ENCODE data around the gene DPP9.

Gene DPP9

GRCh38 chr19:4744451-4745174, 21.0 kb upstream of the DPP9 start:
- DNase-seq = no peak
- H3K27me3 Mint-ChIP-seq (ENCODE audit: low read depth, poor library complexity) = peaks cover 54% of the 10 kb centered on the region
- H3K27ac Mint-ChIP-seq = no peak overlapping the region
- H3K4me3 Mint-ChIP-seq = no peak overlapping the region
- no peaks in the 10 kb centered on the region for H3K9me3 Mint-ChIP-seq
- no peaks in the 10 kb centered on the region for H3K36me3 Mint-ChIP-seq (ENCODE audit: low read depth)
- no peak for TF ChIP-seq CTCF (IDR thresholded peaks at IDR 0.05)
- H3K4me1 Mint-ChIP-seq = peaks cover 20% of the 10 kb centered on the region

GRCh38 chr19:4742723-4743646, 19.3 kb upstream of the DPP9 start:
- peak; percentile 26 for DNase-seq
- no peaks in the 10 kb centered on the region for H3K36me3 Mint-ChIP-seq (ENCODE audit: low read depth)
- TF ChIP-seq CTCF (IDR thresholded peaks at IDR 0.05) = no peak
- H3K4me3 Mint-ChIP-seq = no peak overlapping the region
- H3K27ac Mint-ChIP-seq = peak overlapping the region; percentile 6
- H3K4me1 Mint-ChIP-seq = peaks cover 20% of the 10 kb centered on the region
- peaks cover 49% of the 10 kb centered on the region for H3K27me3 Mint-ChIP-seq (ENCODE audit: low read depth, poor library complexity)
- H3K9me3 Mint-ChIP-seq = no peaks in the 10 kb centered on the region

GRCh38 chr19:4740092-4740491, 16.4 kb upstream of the DPP9 start:
- Mint-ChIP-seq H3K27ac (no peak overlapping the region), H3K4me3 (no peak overlapping the region), H3K27me3 (ENCODE audit: low read depth, poor library complexity) (peaks cover 36% of the 10 kb centered on the region), H3K4me1 (peaks cover 20% of the 10 kb centered on the region), H3K9me3 (no peaks in the 10 kb centered on the region), H3K36me3 (ENCODE audit: low read depth) (no peaks in the 10 kb centered on the region)
- TF ChIP-seq CTCF (IDR thresholded peaks at IDR 0.05) = no peak
- DNase-seq = no peak

GRCh38 chr19:4738734-4739133, 15.1 kb upstream of the DPP9 start:
- Mint-ChIP-seq H3K27ac (no peak overlapping the region), H3K9me3 (no peaks in the 10 kb centered on the region), H3K4me3 (no peak overlapping the region), H3K4me1 (peaks cover 14% of the 10 kb centered on the region), H3K27me3 (ENCODE audit: low read depth, poor library complexity) (peaks cover 39% of the 10 kb centered on the region), H3K36me3 (ENCODE audit: low read depth) (no peaks in the 10 kb centered on the region)
- DNase-seq = no peak
- no peak for TF ChIP-seq CTCF (IDR thresholded peaks at IDR 0.05)

GRCh38 chr19:4737955-4738600, 14.4 kb upstream of the DPP9 start:
- H3K9me3 Mint-ChIP-seq = no peaks in the 10 kb centered on the region
- no peak overlapping the region for H3K27ac Mint-ChIP-seq
- H3K27me3 Mint-ChIP-seq (ENCODE audit: low read depth, poor library complexity) = peaks cover 41% of the 10 kb centered on the region
- H3K36me3 Mint-ChIP-seq (ENCODE audit: low read depth) = no peaks in the 10 kb centered on the region
- no peak overlapping the region for H3K4me3 Mint-ChIP-seq
- no peak for DNase-seq
- TF ChIP-seq CTCF (IDR thresholded peaks at IDR 0.05) = no peak
- H3K4me1 Mint-ChIP-seq = peaks cover 10% of the 10 kb centered on the region

Data from nephron progenitor cell (in vitro differentiated cells).